GM19438 (cell line): Measurements from ENCODE around the gene CCDC34.
A peak's percentile ranks its signal among the peaks of the same experiment; 100 is the strongest.

ENCODE experiments used
- ATAC-seq: cut with Tn5 transposase; IDR thresholded peaks from one replicate; pipeline ENCODE4 v1.9.1; 2021; ENCODE audit warnings: low read depth; ENCODE audit not compliant: unreplicated experiment

CCDC34 gene

DNA sequence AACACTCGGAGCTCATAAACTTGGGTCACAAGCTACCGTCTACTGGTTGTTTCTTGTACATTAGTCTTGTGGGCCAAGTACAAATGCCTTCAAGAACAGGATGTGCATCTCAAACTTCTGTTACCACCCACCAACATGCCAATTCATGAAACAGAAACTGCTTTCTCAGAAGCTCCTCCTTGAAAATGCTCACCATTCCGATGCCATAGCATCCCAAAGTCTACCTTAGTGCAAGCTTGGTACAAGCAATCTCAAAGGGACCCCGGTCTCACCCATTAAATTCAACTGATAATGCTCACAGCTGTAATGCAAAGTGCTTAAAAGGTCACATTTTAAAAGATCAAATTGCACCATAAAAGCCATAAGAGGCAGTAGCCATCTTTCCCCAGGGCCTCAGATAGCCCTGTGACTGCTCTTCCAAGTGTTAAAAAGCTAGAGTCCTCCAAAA is 31.8 kb upstream of the CCDC34 start:
- ATAC-seq: no peak

DNA sequence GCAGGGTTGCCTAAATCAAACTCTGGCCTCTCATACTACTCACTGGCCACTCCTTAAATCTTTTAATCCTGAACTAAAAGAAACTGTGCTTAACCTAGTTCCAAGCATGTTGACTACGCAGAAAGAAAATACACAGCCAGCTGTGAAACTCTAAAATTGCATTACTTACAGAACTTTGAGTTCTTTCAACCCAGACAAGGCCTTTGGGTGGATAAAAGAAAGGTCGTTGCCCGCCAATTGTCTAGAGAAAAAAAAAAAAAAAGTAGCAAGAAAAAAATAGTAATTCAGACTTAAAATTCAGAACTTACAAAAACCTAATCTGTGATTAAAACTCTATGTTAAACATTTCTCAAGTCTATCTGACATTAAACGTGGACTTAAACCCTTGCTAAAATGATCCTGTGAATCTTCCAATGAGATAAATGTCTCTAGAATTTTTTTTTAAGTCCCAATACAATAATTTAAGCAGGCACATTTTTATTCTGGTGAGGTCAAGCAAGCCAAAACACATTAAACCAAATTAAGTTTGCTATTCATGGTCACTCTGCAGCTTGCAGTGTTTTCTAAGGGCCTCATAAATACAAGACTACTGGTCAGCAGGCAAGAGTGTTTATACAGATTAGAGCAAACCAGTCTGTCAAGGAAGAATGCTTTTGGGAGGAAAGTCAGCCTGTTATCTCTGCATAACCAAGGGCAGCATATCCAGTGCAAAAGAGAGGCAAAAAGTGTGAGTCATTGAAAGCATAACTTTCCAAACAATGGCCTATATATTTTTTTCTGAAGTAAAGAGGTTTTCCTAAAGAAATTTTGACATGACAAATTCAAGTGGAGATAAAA is 29.5 kb upstream of the CCDC34 start:
- no peak for ATAC-seq

DNA sequence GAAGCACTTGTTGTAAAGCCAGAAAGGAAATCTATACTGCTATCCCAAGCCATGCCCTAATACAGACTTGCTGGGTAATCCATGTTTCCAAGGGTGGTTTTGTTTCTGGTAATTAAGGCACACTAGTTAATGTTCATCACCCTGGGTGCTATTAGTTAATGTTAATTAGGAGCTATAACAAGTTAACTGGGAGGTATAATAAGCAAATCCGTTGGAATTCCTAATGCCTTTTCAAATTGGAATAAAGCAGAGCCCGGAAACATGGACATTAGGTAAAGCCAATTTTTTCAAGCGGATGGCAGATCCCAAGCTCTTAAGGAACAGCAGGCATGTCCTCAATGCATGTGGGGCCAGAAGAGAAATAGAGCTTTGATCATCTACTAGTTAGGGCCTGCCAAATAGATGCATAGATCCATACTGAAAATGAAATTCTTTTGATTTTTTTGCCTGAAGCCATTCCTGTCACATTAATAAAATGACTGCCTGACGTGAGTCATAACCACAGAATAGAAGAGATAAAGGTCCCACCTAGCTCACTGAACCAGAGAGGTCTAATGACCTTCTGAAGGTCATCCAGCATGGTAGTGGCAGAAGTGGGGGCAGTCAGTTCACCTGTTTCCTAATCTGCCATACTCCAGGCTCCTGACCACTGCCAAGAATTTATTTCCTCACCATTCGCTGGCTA is 28.5 kb upstream of the CCDC34 start:
- ATAC-seq: no peak

DNA sequence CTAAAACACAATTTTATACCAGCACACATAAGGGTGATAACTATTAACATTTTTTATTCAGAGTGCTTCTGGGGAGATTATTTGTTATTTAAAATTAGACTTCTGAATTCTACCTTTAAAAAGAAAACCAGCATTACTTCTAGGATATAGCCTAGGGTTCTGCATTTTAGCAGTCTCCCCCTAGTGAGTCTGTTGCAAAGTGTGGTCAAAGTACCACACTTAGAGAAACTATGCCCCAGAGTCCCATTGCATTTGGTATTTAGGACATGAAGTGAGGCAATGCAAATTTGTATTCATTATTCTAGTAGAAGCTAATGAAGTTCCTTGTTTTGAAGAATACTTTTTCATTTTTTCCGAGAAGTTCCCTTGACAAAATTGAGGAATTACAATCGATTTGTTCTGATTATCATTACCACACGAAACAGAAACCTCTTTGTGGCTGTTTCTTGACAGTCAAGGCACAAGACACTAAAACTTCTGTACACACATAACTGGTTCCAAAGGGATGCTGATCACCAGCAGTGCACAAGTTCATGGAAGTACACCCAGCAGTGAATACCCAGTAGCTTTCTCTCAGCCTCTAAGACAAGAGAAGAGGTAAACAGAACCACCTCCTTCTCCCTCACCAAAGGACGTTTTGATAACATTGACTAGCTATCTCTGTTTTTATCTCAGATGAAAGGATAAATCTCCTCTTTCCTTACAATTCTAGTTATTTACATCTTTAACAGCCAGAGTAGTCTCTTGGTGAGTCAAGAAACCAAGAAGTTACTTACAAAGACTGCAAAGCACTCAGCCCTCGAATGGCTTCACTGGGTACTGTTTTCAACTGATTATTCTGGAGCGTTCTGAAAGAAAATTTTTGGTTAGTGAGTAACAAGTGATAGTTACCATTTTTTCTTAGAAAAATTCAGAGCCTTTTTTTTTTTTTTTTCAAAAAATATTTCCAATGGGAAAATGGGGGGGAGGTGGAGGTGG is 27.6 kb upstream of the CCDC34 start:
- no peak for ATAC-seq

DNA sequence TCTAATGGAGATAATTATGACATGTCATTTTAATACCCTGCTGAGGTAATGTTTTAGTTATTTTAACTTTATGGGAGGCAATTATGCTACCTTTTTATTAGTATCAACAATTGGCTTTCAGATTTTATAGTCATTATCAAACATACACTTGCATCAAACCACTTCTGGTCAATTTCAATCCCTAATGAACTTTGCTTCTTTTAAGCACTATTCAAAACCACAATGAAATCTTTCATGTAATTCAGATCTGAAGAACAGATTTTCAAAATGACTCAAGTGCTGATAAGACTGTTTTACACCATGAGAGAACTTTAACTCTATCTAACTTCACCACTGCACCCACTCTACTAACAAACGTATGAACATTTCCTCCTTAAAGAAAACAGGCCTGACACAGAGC is 25.9 kb upstream of the CCDC34 start:
- ATAC-seq: no peak

DNA sequence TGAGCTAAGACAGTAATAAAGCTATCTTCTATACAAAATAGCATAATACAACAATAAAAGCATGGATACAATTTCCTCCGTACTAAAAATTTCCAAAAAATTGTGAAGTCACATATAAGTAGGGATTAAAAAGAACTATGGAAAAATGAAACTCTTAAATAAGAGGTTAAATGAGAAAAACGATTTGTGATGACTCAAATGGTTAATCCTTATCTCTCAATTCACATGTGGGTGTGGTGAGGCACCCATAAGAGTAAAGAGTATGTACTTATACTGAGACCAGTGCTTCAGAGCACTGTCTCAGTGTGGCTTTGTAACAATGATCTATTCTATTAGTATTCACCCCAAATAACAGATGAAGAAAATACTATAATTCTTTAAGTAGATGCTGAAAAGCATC is 25.0 kb upstream of the CCDC34 start:
- ATAC-seq: no peak

DNA sequence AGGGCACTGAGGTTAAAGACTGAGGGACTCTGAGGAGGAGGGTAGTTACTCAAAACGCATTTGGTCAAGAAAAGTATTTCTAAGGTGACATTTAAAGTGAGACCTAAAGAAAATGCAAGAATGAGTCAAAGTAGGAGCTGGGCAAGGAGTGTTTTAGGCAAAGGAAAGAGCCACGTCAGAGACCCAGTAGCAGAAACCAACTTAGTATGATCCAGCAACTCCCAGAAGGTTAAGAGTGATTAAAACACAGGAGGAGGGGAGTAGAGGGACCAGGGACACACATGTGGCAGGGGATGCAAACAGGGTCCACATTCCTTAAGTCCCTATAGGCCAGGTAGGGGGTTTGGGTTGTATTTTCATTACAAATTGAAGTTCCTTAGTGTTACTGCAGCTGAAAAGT is 24.3 kb upstream of the CCDC34 start:
- ATAC-seq: no peak

DNA sequence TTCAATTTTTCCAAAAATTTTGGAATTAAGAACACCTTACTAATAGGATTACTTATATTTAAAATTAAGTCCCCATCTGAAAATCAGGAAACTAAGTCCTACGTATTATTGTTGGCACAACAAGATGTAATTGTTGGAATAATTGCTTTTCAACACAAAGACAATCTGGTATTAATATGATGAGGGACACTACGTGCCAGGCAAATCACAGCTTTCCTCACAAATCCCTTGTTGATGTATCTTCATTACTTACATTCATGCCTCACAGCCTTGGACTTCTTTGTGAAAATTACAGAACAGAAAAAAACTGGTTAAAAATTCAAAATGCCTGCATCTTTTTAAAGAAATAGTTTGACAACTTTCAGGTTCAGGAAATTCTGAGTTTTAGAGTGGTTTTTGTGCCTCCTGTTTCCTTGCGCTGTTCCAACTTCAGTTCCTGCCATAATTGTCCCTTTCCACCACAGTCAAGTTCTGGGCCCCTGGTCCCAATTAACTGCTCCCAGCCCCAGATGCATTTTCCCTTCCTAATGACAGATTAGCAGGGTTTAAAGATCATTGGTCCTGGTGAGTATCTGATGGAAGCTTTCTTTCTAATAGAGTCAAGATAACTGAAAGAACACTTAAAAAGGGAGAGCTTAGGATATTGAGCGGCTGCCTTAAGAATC is 23.3 kb upstream of the CCDC34 start:
- ATAC-seq: no peak

DNA sequence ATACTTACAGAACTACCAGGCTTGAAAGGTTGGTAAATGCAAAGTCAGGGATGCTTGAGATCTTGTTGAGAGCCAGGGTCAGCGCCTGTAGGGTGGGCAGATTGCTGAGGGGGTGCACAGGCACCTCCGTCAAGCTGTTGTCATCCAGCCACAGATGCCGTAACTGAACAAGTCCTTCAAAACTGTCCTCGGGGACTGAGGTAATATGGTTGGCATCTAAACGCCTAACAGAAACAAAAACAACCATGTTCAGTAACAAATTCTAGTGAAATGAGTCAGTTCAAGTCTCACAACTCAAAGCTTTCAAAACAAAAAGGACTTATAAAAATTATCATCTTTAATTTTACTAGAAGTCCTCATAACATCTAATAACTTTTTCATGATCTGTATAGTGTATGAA is 22.2 kb upstream of the CCDC34 start:
- no peak for ATAC-seq

DNA sequence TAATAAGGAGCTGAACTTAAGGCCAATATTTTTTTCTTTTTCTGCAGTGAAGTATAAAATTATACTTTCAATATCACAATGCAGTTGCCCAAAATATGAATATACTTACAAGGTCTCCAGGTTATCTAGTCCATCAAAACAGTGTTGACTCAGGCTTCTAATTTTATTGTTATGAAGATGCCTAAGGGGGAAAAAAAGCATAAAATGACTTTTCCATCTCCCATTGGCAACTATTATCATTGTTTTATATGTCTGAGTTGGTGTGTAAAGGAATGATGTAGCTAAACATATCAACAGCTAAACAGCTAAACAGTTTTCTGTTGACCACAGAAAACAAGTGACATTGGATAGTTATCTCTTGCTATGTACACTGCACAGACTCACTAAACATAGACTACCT is 21.2 kb upstream of the CCDC34 start:
- no peak for ATAC-seq

DNA sequence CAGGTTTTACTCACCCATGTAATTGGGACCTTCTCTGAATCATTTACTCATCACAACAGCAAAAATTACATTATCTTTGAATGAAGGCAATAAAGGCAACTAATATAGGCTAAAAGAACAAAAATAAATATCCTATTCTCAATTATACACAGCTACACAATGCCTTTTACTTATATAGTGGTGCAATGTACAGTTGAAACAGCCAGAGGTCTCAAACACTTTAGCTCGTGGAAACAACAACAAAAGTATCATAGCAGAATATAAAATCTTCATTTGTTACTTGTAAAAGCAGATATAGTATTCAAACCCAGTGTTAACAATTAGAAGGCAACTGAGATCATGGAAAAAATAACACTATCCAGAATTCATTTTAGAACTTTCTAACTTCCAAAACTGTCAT is 20.6 kb upstream of the CCDC34 start:
- ATAC-seq: no peak

DNA sequence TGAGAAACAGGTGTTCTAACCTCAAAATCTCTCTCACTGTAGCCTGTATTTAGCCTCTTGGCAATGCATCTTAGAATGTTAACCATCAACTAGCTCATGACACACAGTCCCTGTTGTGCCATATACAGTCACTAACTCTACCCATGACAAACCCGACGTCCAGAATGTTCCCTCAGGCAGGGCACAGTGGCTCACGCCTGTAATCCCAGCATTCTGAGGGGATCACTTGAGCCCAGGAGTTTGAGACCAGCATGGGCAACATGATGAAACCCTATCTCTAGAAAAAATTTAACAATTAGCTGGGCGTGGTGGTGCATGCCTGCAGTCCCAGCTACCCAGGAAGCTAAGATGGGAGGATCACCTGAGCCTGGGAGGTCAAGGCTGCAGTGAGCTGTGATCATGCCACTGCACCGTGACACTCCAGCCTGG is 18.2 kb upstream of the CCDC34 start:
- ATAC-seq: peak; percentile 73

DNA sequence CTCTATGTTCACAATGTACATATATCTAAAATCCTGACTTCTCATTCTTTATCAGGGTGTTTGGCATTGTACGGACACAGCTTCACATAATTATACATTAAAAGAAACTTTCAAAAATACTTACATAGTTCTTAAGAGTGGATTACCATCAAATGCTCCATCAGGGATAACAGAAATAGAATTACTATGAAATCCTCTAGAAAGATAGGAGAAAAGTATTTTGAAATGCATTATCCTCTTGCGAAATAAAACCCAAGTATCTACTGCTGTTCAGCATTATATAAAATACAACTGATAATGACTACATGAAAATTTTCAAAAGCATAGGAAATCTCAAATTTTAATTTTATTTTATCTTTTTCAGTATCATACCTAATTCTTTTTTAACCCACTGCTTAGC is 17.8 kb upstream of the CCDC34 start:
- no peak for ATAC-seq

DNA sequence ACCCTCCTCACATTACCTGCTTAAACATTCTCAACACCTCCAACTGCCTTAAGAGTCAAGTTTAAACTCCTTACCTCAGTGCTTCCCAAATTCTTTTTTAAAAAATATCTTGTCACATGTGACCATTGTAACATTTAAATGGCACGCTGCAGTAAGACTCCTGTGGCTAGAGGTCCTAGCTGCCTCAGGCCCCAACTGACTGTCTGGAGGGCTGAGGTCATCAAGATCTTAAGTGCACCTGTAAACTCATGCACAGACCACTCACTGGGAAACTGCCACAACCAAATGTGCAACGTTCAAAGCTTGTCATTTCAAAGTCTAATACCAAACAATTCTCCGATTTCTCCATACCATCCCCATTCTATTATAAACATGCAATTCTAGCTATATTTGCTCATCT is 16.4 kb upstream of the CCDC34 start:
- no peak for ATAC-seq

DNA sequence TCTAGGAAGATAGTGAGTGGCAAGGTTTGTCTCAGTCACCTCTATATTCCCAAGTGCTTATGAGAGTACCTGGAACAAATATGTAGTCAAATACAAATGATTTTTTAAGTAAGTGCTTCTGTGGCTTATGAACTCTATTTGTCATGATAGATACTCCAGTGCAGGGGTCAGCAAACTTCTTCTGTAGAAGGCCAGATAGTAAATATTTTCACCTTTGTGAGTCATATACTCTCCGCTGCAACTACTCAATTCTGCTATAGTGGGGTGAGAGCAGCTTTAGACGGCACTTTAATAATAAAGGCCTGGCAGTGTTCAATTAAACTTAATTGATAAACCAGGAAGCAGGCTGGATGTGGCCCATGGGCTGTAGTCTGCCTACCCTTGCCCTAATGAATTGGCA is 12.4 kb upstream of the CCDC34 start:
- no peak for ATAC-seq

DNA sequence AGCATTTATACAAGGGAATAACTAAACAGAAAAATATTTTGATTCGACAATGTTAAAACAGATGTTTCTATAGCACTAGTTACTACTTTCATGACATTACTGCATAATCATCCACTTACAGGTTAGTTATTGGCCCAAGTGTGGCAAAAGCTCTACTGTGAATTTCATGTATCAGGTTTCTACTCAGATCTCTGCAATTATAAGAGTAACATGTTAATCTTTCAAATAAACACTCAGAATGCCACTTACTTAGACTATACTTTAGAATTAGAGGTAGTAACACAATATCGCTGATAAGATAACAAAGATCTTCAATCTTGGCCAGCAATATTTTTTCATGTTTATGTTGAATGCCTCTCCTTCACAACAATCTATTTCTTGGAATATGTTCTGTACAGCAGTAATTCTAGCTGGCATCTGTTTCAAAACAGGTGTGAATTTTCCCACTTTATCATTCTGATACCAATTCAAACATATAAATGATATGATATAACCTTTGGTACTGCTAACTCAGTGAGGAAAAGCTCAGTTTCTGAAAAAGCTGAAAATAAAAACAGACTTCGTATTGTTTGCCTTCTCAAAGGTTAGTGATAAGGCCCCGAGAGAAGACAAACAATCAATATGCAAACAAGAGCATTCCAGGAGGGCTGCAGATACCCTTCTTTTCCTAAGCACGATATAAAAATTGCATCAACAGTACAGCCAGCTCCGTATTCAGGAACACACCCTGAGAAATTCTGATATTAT is 11.0 kb upstream of the CCDC34 start:
- ATAC-seq: no peak

DNA sequence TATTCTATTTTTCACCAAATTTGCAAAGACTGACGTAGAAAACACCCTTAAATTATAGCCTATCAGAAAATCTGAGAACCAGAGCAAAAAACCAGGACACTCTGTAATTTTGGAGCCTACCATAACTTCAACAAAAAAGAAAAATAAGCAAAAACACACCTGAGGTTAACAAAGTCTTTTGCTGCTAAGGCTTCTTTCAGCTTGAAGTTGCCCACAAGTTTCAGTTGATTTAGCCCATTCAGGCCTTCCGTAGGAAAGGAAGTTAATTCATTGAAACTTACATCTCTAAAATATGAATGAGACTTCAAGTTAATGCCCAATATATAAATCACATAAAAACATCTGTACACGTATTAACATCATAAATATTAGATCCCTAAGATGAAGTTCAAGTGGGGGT is 10.4 kb upstream of the CCDC34 start:
- ATAC-seq: no peak

DNA sequence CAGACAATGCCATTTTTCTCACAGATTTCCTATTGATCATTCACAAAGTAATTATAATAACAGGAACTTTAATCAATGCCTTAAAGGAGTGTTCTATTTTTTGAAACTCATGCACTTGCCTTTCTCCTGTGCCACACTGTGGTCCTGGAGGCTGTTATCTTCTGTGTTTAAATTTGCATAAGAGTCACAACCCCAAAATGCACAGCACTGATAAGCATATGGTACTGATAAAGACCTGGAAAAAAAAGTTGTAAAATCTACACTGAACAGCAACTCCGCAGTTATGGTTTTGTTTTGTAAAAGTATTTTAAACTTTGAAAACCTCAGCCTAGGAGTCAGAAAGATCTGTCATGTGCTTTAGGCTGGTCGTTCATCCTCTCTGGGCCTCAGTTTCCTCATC is 9.1 kb upstream of the CCDC34 start:
- no peak for ATAC-seq

DNA sequence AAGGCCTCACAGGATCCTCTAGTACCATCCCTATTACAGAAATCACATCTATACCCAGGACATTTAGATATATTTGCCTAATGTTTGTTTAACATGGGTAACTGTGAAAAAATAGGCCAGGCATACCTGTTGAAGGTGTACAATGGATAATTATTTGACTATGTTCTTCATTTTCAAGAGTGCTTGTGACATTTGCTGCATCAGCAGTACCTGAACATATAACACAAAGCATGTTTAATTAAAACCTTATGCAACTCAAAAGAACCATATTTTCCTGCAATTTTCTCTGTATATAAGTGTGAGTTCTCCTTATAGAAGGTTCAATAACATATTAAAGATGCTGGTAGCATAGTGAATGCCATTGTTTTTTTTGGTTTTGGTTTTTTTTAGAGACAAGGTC is 8.5 kb upstream of the CCDC34 start:
- ATAC-seq: no peak

DNA sequence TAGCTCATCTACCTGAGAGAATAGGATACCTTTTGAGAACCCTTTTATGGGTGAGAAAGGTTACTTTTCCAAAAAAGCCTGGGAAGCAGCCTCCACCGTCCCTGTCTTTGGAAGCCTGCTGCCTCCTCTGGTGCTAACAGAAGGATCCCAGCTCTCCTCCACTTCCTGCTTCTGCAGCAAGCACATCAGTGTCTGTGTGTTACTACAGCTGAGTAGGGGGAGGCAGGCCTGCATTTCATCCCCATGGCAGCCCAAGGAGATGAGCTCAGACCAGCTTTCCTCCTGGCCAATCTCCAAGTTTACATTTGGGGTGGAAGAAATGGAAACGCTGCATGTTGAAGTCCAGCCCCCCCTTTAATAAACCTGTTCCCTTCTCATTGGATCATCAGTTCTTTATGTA is 7.4 kb upstream of the CCDC34 start:
- no peak for ATAC-seq
